Activated effector memory CD4-positive, alpha-beta T cell treated with Interleukin-2 at 50 U/mL for 16 hours (primary cell): Measurements from ENCODE around the gene FBXL19.
A peak's percentile ranks its signal among the peaks of the same experiment; 100 is the strongest.

ENCODE experiments used
- DNase-seq: peaks from one replicate; pipeline ENCODE4 v3.0.0-alpha.2; 2020

The FBXL19 gene

DNA sequence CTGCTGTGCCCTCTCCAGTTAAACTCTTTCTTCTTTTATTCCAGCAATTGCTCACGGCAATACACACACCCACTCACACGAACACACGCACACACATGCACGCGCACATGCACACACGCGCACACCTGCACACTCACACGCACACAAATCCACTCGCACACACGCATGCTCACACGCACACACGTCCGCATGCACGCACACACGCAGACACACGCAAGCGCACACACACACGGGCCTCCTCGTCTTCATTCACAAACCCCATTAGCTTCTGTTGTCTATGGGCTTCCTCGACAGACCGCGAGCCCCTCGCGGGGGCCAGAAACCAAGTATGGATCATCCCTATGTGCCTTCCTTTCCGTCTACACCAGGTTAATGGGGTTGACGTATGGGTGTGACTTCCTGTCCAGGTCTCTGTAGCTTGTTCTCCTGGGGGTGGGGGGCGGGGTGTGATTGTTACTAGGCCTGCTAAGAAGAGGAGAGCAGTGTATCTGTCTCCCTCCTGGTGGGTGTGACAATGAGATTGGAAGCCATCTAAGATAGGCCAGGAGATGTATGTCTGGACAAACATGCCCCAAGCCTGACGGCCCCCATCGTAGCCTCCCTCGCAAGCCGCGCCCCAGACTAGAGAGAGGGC is 27.6 kb upstream of the FBXL19 start:
- no peak for DNase-seq

- no peak for DNase-seq
These were observed 27.0 kb upstream of the FBXL19 start, which contains the start of gene CTF1 for GRCh38 chr16:30896261-30896888. Gene CTF1, plus strand, starts transcription at chr16:30896614. Its CDS starts 30 bp downstream, at chr16:30896644.

DNA sequence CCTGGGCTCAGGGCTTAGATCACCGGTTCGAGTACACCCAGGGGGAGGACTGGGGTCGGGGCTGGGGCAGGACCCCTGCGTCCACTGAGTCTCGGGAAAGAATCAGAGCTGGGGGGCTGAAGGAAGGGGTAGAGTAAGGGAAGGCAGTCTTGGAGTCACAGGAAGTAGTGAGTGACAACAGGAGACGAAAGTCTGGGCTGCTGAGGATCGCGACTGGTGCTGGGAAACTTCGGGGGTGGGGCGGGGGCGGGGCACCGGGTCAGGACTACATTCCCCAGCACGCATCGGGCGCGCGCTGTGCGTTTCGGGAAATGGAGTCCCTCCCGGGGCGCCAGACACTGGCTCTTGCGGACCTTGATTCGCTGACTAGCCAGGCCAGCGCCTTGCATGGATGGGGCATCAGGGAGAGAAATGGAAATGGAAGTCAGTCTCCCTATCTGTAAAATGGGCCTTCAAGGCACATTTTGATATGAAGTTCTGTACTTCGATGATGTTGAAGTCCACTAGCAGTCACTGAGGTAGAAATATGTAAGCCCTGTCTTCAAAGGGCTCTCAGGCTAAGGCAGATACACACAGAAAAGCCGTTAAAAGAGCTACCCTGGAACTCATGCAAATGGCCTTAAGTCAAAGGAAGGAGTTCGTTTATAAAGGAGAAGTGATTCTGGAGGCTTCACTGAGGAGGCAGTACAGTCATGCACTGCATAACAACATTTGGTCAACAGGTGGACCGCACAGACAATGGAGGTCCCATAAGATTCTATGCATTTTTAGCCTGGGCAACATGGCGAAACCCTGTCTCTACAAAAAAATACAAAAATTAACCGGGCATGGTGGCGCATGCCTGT is 26.3 kb upstream of the FBXL19 start:
- DNase-seq, result peak; percentile 71

DNA sequence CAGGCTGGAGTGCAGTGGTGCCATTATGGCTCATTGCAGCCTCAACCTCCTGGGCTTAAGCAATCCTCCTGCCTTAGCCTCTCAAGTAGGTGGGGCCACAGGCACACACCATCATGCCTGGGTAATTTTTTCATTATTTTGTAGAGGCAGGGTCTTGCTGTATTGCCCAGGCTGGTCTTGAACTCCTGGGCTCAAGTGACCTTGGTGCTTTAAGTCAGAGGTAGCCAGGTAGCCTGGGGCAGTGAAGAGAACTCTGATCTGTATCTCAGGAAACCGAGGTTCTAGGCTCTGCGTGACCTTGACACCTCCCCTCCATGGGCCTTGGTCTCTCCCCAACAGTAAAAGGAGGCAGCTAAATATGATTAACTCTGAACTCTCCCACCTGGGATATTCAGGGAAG is 23.6 kb upstream of the FBXL19 start:
- DNase-seq, result no peak

DNA sequence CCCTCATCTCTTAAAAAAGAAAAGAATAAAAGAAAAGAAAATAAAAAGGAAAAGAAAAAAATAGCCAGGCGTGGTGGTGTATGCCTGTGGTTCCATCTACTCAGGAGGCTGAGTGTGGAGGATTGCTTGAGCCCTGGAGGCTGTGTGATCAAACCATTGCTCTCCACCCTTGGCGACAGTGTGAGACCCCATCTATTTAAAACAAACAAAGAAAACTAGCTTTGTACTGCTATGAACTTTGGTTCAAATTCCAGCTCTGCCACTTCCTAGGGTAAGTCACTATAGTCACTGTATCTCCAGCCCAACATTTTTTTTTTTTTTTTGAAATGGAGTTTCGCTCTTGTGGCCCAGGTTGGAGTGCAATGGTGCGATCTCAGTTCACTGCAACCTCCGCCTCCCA is 22.8 kb upstream of the FBXL19 start:
- no peak for DNase-seq

- DNase-seq, result no peak
These were observed 22.0 kb upstream of the FBXL19 start for GRCh38 chr16:30901201-30902028.

DNA sequence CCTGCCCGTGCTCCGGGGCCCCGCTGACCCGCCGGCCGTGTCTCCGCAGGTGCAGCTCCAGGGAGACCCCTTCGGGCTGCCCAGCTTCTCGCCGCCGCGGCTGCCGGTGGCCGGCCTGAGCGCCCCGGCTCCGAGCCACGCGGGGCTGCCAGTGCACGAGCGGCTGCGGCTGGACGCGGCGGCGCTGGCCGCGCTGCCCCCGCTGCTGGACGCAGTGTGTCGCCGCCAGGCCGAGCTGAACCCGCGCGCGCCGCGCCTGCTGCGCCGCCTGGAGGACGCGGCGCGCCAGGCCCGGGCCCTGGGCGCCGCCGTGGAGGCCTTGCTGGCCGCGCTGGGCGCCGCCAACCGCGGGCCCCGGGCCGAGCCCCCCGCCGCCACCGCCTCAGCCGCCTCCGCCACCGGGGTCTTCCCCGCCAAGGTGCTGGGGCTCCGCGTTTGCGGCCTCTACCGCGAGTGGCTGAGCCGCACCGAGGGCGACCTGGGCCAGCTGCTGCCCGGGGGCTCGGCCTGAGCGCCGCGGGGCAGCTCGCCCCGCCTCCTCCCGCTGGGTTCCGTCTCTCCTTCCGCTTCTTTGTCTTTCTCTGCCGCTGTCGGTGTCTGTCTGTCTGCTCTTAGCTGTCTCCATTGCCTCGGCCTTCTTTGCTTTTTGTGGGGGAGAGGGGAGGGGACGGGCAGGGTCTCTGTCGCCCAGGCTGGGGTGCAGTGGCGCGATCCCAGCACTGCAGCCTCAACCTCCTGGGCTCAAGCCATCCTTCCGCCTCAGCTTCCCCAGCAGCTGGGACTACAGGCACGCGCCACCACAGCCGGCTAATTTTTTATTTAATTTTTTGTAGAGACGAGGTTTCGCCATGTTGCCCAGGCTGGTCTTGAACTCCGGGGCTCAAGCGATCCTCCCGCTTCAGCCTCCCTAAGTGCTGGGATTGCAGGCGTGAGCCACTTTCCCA is 21.1 kb upstream of the FBXL19 start:
- peak; percentile 61 for DNase-seq

DNA sequence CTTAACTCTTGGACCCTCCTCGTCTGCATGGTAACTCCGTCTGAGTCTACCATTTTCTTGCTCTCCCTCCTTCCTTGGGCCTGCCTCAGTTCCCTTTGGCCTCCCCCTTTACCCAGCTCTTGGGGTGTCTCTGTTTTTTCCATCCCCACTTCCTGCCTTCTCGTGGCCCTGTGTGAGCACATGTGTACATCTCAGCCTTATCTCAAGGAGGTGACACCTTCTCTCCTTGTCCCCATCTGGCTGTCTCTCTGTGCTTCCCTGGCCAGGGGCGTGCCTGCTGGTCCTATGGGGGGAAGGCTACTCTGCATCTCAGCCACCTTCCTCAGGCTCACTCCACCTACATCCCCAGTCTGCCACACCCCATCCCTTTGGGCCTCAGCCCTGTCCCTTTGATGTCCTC is 20.4 kb upstream of the FBXL19 start:
- DNase-seq, result no peak

DNA sequence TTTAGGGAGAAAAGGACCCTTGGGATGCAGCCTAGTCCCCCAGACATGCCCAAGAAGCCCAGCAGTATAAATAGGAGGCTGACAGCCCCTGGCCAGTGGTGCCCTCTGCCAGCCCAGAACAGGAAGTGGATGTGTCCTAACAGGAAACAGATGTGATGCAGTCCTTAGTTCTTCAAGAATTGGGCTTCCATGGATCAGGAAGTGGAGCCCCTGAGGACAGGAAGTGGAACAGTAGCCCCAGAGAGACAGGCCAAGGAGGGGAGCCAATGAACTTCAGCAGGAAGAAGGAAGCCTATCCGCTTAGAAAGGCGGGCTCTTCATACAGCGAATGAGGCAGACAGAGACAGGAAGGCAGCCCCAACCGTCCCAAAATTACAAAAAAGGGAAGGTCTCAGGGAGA is 19.8 kb upstream of the FBXL19 start:
- no peak for DNase-seq

DNA sequence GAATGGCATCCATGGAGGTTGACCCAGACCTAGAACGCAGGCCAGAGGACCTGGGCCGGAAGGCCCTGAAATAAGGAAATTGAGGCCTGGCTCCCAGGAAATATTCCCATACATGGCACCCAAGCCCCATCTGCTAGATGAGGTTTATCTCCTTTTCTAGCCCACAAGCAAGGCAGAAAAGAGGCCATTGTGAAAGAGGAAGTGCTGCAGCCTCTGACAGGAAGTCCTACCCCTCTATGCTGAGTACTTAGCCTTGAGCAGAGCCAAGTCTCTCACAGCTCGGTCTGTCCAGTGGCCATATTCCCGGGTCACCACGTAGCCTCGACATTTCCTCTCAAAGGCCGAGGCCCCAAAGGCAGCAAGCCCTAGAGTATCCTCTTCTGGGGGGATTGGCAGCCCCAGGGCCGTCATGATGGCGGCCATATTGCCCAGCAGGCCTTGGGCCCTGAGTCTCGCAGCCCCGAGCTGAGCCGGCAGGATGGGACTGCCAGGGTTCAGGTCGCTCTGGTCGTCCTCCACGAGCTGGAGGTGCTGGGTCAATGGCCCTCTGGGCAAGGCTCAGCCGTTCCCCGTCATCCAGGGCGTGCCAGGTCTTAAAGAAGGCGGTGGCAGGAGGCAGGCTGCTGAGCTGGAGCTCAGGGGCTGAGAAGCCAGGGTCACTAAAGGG is 19.1 kb upstream of the FBXL19 start:
- no peak for DNase-seq

DNA sequence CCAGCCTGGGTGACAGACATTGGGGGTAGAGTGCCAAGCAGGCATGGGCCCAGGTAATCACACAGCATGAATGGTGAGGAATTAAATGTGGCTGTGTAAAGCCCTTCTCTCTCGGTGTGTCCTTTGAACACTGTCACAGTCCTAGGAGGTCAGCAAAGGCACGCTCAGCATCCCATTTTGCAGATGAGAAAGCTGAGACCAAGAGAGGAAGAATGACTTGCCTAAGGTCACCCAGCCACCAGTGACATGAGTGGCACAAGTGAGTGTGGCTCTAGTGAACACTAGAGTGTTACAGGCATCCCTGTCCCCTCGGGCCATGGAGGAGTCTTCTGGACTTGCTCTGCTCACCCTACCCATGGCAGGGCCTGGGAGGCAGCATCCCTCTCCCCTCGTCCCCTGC is 16.3 kb upstream of the FBXL19 start:
- DNase-seq, result no peak

DNA sequence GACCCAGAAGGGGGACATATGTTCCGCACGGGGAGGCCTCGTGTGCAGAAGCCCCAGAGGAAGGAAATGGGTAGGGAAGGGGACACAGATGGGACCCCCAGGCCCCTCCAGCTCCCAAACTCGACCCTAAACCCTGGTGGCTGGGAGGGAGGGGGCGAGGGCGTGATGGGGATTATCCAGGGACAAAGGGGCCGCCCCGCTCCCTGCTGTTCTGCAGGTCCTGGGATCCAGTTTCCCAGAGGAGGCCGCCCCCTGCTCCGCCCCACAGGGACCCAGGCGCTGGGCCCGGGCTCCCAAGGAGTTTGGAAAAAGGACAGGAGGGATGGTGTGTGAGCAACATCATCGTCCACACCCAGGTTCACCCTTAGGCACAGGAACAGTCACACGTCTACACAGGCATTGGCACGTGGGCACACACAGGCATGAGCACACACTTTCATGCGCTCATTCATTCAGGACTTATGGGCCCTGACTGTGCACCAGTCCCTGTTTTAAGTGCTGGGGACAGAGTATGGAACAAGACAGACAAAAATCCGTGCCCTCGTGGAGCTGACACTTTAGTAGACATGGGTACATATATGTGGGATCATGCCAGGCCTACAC is 12.8 kb upstream of the FBXL19 start:
- no peak for DNase-seq

GRCh38 chr16:30912794-30913412 is 10.5 kb upstream of the FBXL19 start:
- no peak for DNase-seq

DNA sequence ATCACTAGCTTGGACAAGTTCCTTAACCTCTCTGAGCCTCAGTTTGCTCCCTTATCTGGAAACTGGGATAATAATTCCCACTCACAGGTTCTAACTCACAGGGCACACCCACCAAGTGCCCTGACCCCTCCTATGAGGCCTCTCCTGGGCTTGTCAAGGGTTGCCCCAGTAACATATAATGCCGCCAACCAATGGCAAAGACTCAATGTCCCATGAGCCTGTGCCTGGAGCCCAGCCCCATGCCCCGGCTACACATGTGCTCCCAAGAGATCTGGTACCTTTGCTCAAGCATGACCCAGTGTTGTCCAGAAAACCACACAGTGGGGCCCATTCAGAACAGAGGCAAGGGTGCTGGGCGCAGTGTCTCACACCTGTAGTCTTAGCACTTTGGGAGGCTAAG is 8.5 kb upstream of the FBXL19 start:
- no peak for DNase-seq

- no peak for DNase-seq
These were observed 4.8 kb upstream of the FBXL19 start for GRCh38 chr16:30918614-30919013.

- no peak for DNase-seq
These were observed 2.5 kb upstream of the FBXL19 start for GRCh38 chr16:30920891-30921290.

DNA sequence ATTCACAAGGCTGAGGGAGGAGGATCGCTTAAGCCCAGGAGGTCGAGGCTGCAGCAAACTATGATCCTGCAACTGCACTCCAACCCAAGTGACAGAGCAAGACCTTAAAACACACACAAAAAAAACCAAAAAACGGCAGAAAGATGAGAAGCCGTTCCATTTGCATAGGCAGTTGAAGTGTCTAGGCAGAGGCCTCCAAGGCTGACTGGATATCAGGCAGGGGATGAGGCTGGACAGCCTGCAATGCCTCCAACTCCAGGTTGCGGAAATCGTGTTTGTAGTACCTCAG is 2.0 kb upstream of the FBXL19 start:
- no peak for DNase-seq

DNA sequence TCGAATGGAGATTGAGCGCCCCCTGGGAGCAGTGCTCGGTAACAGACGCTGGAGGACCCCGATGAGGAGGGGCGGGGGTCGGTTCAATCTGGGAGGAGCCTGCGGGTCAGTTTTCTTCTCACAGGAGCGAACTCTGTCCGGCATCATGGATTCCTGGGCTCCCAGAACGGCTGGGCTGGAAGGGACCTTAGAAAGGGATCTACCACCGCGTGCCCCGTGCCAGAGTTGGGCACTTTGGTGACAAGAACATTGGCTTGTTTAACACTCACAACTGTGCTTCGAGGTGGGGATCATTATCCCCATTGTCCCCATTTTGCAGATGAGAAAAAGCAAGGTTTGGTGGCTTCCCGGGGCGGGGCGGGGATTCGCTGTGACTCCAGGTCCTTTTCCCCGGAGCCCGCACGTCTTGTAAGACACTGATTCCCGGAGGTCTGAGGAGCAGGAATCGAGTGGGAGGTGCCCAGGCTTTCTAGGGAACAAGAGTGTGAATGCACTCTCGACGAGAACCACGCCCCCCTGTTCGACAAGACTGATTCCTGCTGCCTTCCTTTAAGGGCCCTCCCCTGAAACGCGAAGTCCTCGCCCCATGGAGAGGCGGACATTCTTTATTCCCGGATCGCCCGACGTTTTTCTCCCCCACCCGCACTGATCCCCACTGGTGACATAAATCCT is 1.5 kb upstream of the FBXL19 start:
- peak; percentile 78 for DNase-seq

- peak; percentile 99 for DNase-seq
These were observed 882 bp upstream of the FBXL19 start for GRCh38 chr16:30922420-30922959.
